H1 (cell line): ENCODE results near the gene CTDNEP1. TPM values are rescaled to one million over a fixed set of nuclear protein-coding genes. Genes with fewer than 3 reads are reported as not detected.
A peak's percentile ranks its signal among the peaks of the same experiment; 100 is the strongest.

ENCODE experiments used
- CTCF ChIA-PET: fragments of 300-600 bp; sonication (Branson Sonifier 250); formaldehyde crosslinking; loops from one replicate; lab custom pipeline; 2021; ENCODE audit not compliant: partially characterized antibody; lab: Charles Lee
- POLR2A ChIA-PET: fragments of 300-600 bp; sonication (Branson Sonifier 250); formaldehyde crosslinking; loops from one replicate; lab custom pipeline; 2021; ENCODE audit warnings: inconsistent platforms; ENCODE audit not compliant: partially characterized antibody; lab: Charles Lee
- DNase-seq, 2 experiments: peaks; one replicate each; pipeline versions ENCODE4 v3.0.0 to v3.0.0-alpha.2; 2010 to 2022; ENCODE audit warnings: low spot score in 2 of 2, low read depth in 1 of 2, mixed read lengths in 1 of 2
- FAIRE-seq: peaks from 2 replicates; lab custom pipeline; 2011; peaks lifted over from hg19 to GRCh38; lab: Jason Lieb, UNC
- H2AFZ ChIP-seq: 2 replicates; pipeline ENCODE4 v1.8.1; 2012; ENCODE audit warnings: low read length, inconsistent platforms
- H2AK5ac ChIP-seq: 2 replicates; pipeline ENCODE4 v1.6.1; 2013; ENCODE audit warnings: low read depth, low read length
- H2BK120ac ChIP-seq: replicated peaks from 2 replicates; pipeline ENCODE3; 2013; ENCODE audit warnings: low read depth, low read length, inconsistent platforms
- H2BK12ac ChIP-seq: 2 replicates; pipeline ENCODE4 v1.6.1; 2013; ENCODE audit warnings: low read depth, low read length
- H2BK15ac ChIP-seq: 2 replicates; pipeline ENCODE4 v1.6.1; 2013; ENCODE audit warnings: low read length
- H2BK20ac ChIP-seq: 2 replicates; pipeline ENCODE4 v1.6.1; 2013; ENCODE audit warnings: low read length
- H2BK5ac ChIP-seq: 2 replicates; pipeline ENCODE4 v1.6.1; 2013; ENCODE audit warnings: low read depth, low read length
- H3K14ac ChIP-seq: 2 replicates; pipeline ENCODE4 v1.6.1; 2013; ENCODE audit warnings: inconsistent platforms; ENCODE audit not compliant: insufficient read length
- H3K18ac ChIP-seq: 2 replicates; pipeline ENCODE4 v1.6.1; 2013; ENCODE audit warnings: low read length; ENCODE audit errors: extremely low read depth
- H3K23ac ChIP-seq: 2 replicates; pipeline ENCODE4 v1.6.1; 2013; ENCODE audit warnings: inconsistent platforms; ENCODE audit not compliant: insufficient read length
- H3K23me2 ChIP-seq: 2 replicates; pipeline ENCODE4 v1.6.1; 2013; ENCODE audit warnings: low read depth, low read length
- H3K27ac ChIP-seq: 2 replicates; pipeline ENCODE4 v1.6.1; 2011; ENCODE audit warnings: low read depth, low read length, inconsistent platforms
- H3K27me3 ChIP-seq, 4 experiments: replicated peaks in 1 of 4; 1 replicate in 1 of 4; 2 replicates in 3 of 4; pipeline versions ENCODE4 v1.6.1 to v1.8.1; 2011 to 2013; ENCODE audit warnings: low read length in 3 of 4, mild to moderate bottlenecking in 3 of 4, inconsistent platforms in 2 of 4, mixed read lengths in 2 of 4, moderate library complexity in 1 of 4; ENCODE audit not compliant: control insufficient read depth in 3 of 4, insufficient read depth in 3 of 4; ENCODE audit errors: extremely low read depth in 1 of 4
- H3K36me3 ChIP-seq, 4 experiments: 2 replicates each; pipeline versions ENCODE4 v1.6.1 to v1.8.1; 2011 to 2013; ENCODE audit warnings: mild to moderate bottlenecking in 4 of 4, low read length in 3 of 4, moderate library complexity in 2 of 4, control low read depth in 1 of 4, inconsistent platforms in 1 of 4; ENCODE audit not compliant: insufficient read depth in 4 of 4, control insufficient read depth in 2 of 4
- H3K4ac ChIP-seq: replicated peaks from 2 replicates; pipeline ENCODE3; 2013; ENCODE audit warnings: low read length, low read depth, mixed read lengths, inconsistent platforms; ENCODE audit not compliant: insufficient read length
- H3K4me1 ChIP-seq, 4 experiments: replicated peaks in 1 of 4; 1 replicate in 1 of 4; 2 replicates in 3 of 4; pipeline versions ENCODE4 v1.6.1 to v1.8.1; 2011 to 2013; ENCODE audit warnings: low read length in 3 of 4, inconsistent platforms in 2 of 4, mixed read lengths in 1 of 4; ENCODE audit not compliant: insufficient read depth in 4 of 4, control insufficient read depth in 3 of 4
- H3K4me2 ChIP-seq, 2 experiments: 2 replicates each; pipeline versions ENCODE4 v1.6.1 to v1.8.1; 2011 to 2013; ENCODE audit warnings: low read depth in 2 of 2, low read length in 2 of 2, control low read depth in 1 of 2, inconsistent platforms in 1 of 2, mild to moderate bottlenecking in 1 of 2; ENCODE audit not compliant: insufficient read depth in 1 of 2
- H3K4me3 ChIP-seq, 4 experiments: fragments of 200-600, 300-600 bp in 1 of 4; sonication (generic), shearing (Covaris generic), sonication (Bioruptor Twin) in 1 of 4; 2 replicates each; pipeline versions ENCODE4 v1.5.1 to v1.8.1; 2011 to 2016; ENCODE audit warnings: low read length in 4 of 4, low read depth in 3 of 4, control low read depth in 2 of 4, inconsistent platforms in 2 of 4, mild to moderate bottlenecking in 2 of 4, mixed read lengths in 1 of 4, moderate library complexity in 1 of 4; ENCODE audit not compliant: insufficient read depth in 2 of 4; ENCODE audit errors: extremely low read depth in 1 of 4
- H3K56ac ChIP-seq: replicated peaks from 2 replicates; pipeline ENCODE3; 2013; ENCODE audit warnings: low read depth, mild to moderate bottlenecking, mixed read lengths, low read length, inconsistent platforms; ENCODE audit not compliant: insufficient read length
- H3K79me1 ChIP-seq: 2 replicates; pipeline ENCODE4 v1.6.1; 2013; ENCODE audit warnings: low read depth, low read length, control low read depth
- H3K79me2 ChIP-seq, 2 experiments: 2 replicates each; pipeline versions ENCODE4 v1.6.1 to v1.8.1; 2012 to 2013; ENCODE audit warnings: low read length in 2 of 2, mild to moderate bottlenecking in 2 of 2, inconsistent platforms in 1 of 2; ENCODE audit not compliant: insufficient read depth in 2 of 2, control insufficient read depth in 1 of 2
- H3K9ac ChIP-seq, 4 experiments: replicated peaks in 1 of 4; 1 replicate in 1 of 4; 2 replicates in 3 of 4; pipeline versions ENCODE4 v1.6.1 to v1.8.1; 2011 to 2013; ENCODE audit warnings: low read depth in 3 of 4, low read length in 3 of 4, control low read depth in 2 of 4, mild to moderate bottlenecking in 2 of 4, moderate library complexity in 2 of 4, inconsistent platforms in 1 of 4; ENCODE audit errors: extremely low read depth in 1 of 4
- H3K9me3 ChIP-seq, 2 experiments: 2 replicates each; pipeline versions ENCODE4 v1.6.1 to v1.8.1; 2012 to 2013; ENCODE audit warnings: mild to moderate bottlenecking in 2 of 2, moderate library complexity in 2 of 2, control low read depth in 1 of 2, inconsistent platforms in 1 of 2, low read depth in 1 of 2, low read length in 1 of 2, mixed read lengths in 1 of 2; ENCODE audit not compliant: insufficient read depth in 2 of 2
- H4K20me1 ChIP-seq, 2 experiments: replicated peaks in 1 of 2; 2 replicates each; pipeline versions ENCODE3 to v1.8.1; 2011 to 2013; ENCODE audit warnings: inconsistent platforms in 2 of 2, low read length in 2 of 2, mild to moderate bottlenecking in 1 of 2; ENCODE audit not compliant: insufficient read depth in 2 of 2, control insufficient read depth in 1 of 2
- H4K5ac ChIP-seq: 2 replicates; pipeline ENCODE4 v1.6.1; 2013; ENCODE audit warnings: low read length, low read depth, mixed read lengths, inconsistent platforms; ENCODE audit not compliant: insufficient read length
- H4K8ac ChIP-seq: 2 replicates; pipeline ENCODE4 v1.8.0; 2013; ENCODE audit warnings: mild to moderate bottlenecking, moderate library complexity, low read length, inconsistent platforms; ENCODE audit not compliant: insufficient read depth; ENCODE audit errors: extremely low read depth
- H4K91ac ChIP-seq: replicated peaks from 2 replicates; pipeline ENCODE3; 2013; ENCODE audit warnings: low read length, mixed read lengths, inconsistent platforms; ENCODE audit not compliant: insufficient read length
- CREB1 ChIP-seq: IDR thresholded peaks from 2 replicates; pipeline ENCODE4 v1.6.1; 2012; ENCODE audit warnings: inconsistent platforms
- EP300 ChIP-seq, 2 experiments: IDR thresholded peaks; 1 replicate in 1 of 2; 2 replicates in 1 of 2; pipeline ENCODE4 v1.6.1; 2011 to 2012; ENCODE audit warnings: low read depth in 2 of 2, low read length in 2 of 2, mild to moderate bottlenecking in 2 of 2, borderline replicate concordance in 1 of 2, inconsistent platforms in 1 of 2, moderate library complexity in 1 of 2
- FOSL1 ChIP-seq: IDR thresholded peaks from 2 replicates; pipeline ENCODE4 v1.6.1; 2011; ENCODE audit warnings: mild to moderate bottlenecking, low read depth, low read length, moderate library complexity; ENCODE audit not compliant: insufficient read depth
- GABPA ChIP-seq: IDR thresholded peaks from 2 replicates; pipeline ENCODE4 v1.6.1; 2011; ENCODE audit warnings: mild to moderate bottlenecking, low read length, moderate library complexity, borderline replicate concordance; ENCODE audit not compliant: insufficient read depth
- KDM1A ChIP-seq: fragments of 200-600, 300-600 bp; sonication (generic); IDR thresholded peaks from 2 replicates; pipeline ENCODE4 v1.7.1; 2016; ENCODE audit warnings: mild to moderate bottlenecking, low read length, borderline replicate concordance
- RXRA ChIP-seq: IDR thresholded peaks from 2 replicates; pipeline ENCODE4 v1.6.1; 2011; ENCODE audit warnings: low read depth, mild to moderate bottlenecking, low read length, moderate library complexity; ENCODE audit not compliant: insufficient read depth
- SP1 ChIP-seq: IDR thresholded peaks from 2 replicates; pipeline ENCODE4 v1.6.1; 2011; ENCODE audit warnings: low read depth, low read length
- SP2 ChIP-seq: IDR thresholded peaks from 2 replicates; pipeline ENCODE4 v1.6.1; 2012; ENCODE audit warnings: mild to moderate bottlenecking, low read length, inconsistent platforms
- USF2 ChIP-seq: IDR thresholded peaks from 2 replicates; pipeline ENCODE4 v1.6.1; 2011; ENCODE audit warnings: low read length, improper control_type of control experiment
- WGBS, 2 experiments: shearing (Covaris generic) in 1 of 2; methylation state at CpG; one replicate each; pipeline versions ENCODE4 v1.1.6 to v1.1.7; 2013 to 2015; ENCODE audit warnings: low lambda C conversion rate in 2 of 2, mixed read lengths in 2 of 2, inconsistent platforms in 1 of 2, low coverage in 1 of 2, missing lambda C conversion rate in 1 of 2; ENCODE audit not compliant: insufficient replicate concordance in 2 of 2, insufficient coverage in 1 of 2, insufficient read length in 1 of 2; ENCODE audit errors: extremely low coverage in 1 of 2, missing lambda C conversion rate in 1 of 2; 5-methylcytosine and 5-hydroxymethylcytosine counted together
- polyA plus RNA-seq, 7 experiments: library from polyadenylated mRNA; depleted of rRNA in 3 of 7; stranded (reverse) in 5 of 7; unstranded in 2 of 7; fragments of >200 nt in 5 of 7; fragments of 200-250 nt in 2 of 7; gene quantifications; 1 replicate in 5 of 7; 2 replicates in 1 of 7; 4 replicates in 1 of 7; pipeline versions ENCODE4 v1.2.1 to v1.2.3, GENCODE V29; 2011 to 2013; ENCODE audit warnings: missing spikeins in 2 of 7, mixed read lengths in 2 of 7
- total RNA-seq: library from RNA; stranded (reverse); fragmentation: NEBNext Ultra II Directional; extraction: Animal tissue kit (Norgen Biotek cat#: 25700); gene quantifications from 2 replicates; pipeline ENCODE4 v1.2.1, GENCODE V29; 2021

The CTDNEP1 gene
- total and polyA plus RNA-seq, 2 of the 8 experiments (the other 6 are each of a cell fraction or from before 2014, with no cell fraction given), result 114 to 123 TPM

GRCh38 chr17:7234083-7234951 lies 17.2 kb downstream of the CTDNEP1 start, which contains the start of gene DVL2:
TSS of gene DVL2 (minus strand) at chr17:7234517. CDS start at chr17:7234262, 255 bp downstream.
- Histone ChIP-seq H3K4me3 (peak within 1 kb of the TSS; percentile 68 to 89 (median 80)), H3K18ac (peak within 1 kb of the TSS; percentile 48), H2BK15ac (no peak within 1 kb of the TSS; the same call in 1 of the 2 replicates), H3K23me2 (no peaks in the 10 kb centered on the region), H4K91ac (peak within 1 kb of the TSS; percentile 17), H3K36me3 (peaks cover 17 to 32% (median 30%) of the 10 kb centered on the region in 4 experiments; a peak in 7 of 8 replicates), H4K8ac (peak within 1 kb of the TSS; percentile 96), H3K4ac (no peak within 1 kb of the TSS), H4K5ac (peak within 1 kb of the TSS; percentile 83), H2BK12ac (0 out of 2 replicates have a peak within 1 kb of the TSS, but pooled peaks have one; percentile 33), H2AK5ac (peak within 1 kb of the TSS; percentile 26; the same call in 1 of the 2 replicates), H2BK5ac (peak within 1 kb of the TSS; percentile 87), H4K20me1 (peaks cover 17 to 41% of the 10 kb centered on the region in 2 experiments), H3K27me3 (no peaks in the 10 kb centered on the region), H3K23ac (no peak within 1 kb of the TSS), H3K14ac (no peak within 1 kb of the TSS), H3K4me1 (peaks cover 3 to 14% (median 6%) of the 10 kb centered on the region in 4 experiments; a peak in 6 of 7 replicates), H3K4me2 (peak within 1 kb of the TSS; percentile 56 to 85), H3K27ac (peak within 1 kb of the TSS; percentile 71), H3K79me2 (peaks cover 13 to 68% of the 10 kb centered on the region in 2 experiments), H3K56ac (peak within 1 kb of the TSS; percentile 87), H2AFZ (no peak within 1 kb of the TSS), H3K9ac (peak within 1 kb of the TSS; percentile 73 to 90 (median 82)), H3K9me3 (no peaks in the 10 kb centered on the region), H2BK120ac (no peak within 1 kb of the TSS), H2BK20ac (no peak within 1 kb of the TSS), H3K79me1 (peaks cover 13% of the 10 kb centered on the region)
- CTCF ChIA-PET, result interaction anchor here (1.0 to 6.4 kb wide), 4 partner anchors 10 to 219 kb away, joined by 3 to 46 read pairs (median 4); partner anchors contain the start of genes ACADVL and DLG4
- 5% methylated on average over 46 of the region's 72 CpGs; no CpG with 5 or more reads in 1 of the 2 experiments for WGBS, 2 experiments
- DNase-seq (peak in 1 of 2 experiments; percentile 95), FAIRE-seq (peak; percentile 52)
- POLR2A ChIA-PET, result interaction anchor here (0.8 to 19.7 kb wide), 20 partner anchors 9 to 452 kb away, joined by 3 to 386 read pairs (median 6); partner anchors contain the start of genes ACADVL, CLDN7, CTDNEP1 and DLG4
- TF ChIP-seq SP2 (no peak), SP1 (no peak; the same call in 1 of the 2 replicates), KDM1A (no peak), GABPA (no peak), FOSL1 (no peak), USF2 (peak; percentile 100), CREB1 (peak; percentile 67), EP300 (IDR thresholded peaks at IDR 0.05; ENCODE audit: borderline replicate concordance in 1 of 2, low read depth in 2 of 2, low read length in 2 of 2) (0 out of 3 replicates have a peak, but pooled peaks of 1 of the 2 experiments have one; percentile 61), RXRA (no peak)
